D341Med (cell line): Measurements from ENCODE around the gene UROD.

Source experiments
- DNase-seq: peaks from one replicate; pipeline ENCODE4 v3.0.0; 2012; ENCODE audit warnings: low spot score

The UROD gene

DNA sequence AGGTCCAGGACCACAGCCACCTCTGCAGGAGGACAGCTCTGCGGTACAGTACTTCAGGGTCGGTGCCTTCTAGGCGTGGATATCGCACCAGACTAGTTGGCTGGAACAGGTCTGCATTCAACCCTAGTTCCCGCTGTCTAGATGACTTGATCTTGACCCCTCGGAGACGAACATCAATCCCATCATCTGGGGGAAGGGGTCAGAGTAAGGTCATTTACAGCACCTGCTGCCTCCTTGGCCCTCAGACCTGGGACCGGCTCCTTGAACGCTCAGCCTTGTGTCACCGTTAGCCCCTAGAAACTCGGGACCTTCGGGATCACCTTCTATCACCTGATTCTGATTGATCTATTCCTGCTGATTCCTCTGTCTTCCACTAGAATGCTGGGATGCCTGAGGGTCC, 3.5 kb upstream of the UROD start:
- no peak for DNase-seq

DNA sequence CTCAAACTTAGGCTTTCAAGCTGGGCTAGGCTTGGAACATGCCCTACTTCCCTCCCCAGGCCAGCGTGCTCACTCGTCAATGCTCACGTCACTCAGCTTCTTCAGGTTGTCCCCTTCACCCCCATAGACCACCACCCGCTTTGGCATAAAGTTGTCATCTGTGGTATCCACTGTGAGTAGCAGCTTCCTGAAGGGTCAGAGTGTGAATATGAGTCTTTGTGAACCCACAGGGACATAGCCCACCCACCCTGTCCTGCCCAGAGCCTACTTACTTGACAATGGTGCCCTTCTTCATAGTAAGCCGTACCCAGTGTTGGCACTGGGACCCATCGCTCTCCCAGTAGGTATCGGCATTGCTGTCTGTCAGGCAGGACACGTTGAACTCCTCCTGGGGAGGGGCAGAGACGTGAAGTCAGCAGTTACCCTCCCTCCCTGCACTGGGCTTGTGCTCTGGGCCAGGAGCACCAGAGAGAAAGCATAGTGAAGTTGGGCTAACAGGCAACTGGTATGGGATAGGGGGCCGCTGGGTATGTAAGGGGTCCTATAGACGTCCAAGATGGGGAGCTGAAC, 2.7 kb upstream of the UROD start:
- no peak for DNase-seq

DNA sequence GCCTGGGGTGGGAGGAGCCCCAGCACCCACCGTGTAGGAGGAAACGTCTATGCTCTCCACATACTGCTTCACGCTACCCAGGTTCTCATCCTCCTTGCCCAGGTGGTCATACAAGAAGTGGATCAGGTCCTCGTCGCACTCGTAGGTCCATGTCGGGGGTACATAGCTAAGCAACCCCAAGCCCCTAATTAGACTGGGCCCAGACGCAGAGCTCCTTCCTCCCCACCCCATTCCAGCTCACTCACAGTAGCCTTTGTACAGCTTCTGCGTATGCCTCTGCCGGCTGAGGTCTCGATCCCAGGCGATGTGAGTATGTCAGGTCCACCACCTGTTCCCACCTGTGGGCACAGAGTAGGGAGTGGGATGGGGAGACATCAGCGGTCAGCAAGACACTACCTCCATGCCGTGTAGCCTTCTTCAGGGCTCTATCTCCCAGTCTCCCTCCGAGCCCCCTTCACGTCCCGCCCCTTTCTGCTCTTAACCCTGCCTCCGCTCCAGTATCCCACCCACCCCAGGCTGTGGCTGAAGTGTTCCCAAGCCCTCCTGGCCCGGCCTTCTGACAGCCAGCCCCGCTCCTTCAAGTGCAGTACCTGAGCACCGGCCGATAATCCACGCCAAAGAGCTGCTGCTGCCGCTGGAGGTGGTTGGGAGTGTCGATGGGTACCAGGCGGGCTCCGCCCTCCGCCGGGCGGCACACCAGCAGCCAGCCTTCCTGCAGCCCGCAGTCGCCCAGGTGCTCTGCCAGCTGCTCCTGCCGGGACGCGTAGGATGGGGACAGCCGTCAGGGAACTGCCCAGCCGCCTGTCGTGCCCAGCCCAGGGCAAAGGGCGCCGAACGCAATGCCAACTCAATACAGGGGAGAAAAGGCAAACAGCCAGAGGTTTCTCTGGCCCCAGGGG, 1.8 kb upstream of the UROD start:
- DNase-seq = peak; percentile 73

DNA sequence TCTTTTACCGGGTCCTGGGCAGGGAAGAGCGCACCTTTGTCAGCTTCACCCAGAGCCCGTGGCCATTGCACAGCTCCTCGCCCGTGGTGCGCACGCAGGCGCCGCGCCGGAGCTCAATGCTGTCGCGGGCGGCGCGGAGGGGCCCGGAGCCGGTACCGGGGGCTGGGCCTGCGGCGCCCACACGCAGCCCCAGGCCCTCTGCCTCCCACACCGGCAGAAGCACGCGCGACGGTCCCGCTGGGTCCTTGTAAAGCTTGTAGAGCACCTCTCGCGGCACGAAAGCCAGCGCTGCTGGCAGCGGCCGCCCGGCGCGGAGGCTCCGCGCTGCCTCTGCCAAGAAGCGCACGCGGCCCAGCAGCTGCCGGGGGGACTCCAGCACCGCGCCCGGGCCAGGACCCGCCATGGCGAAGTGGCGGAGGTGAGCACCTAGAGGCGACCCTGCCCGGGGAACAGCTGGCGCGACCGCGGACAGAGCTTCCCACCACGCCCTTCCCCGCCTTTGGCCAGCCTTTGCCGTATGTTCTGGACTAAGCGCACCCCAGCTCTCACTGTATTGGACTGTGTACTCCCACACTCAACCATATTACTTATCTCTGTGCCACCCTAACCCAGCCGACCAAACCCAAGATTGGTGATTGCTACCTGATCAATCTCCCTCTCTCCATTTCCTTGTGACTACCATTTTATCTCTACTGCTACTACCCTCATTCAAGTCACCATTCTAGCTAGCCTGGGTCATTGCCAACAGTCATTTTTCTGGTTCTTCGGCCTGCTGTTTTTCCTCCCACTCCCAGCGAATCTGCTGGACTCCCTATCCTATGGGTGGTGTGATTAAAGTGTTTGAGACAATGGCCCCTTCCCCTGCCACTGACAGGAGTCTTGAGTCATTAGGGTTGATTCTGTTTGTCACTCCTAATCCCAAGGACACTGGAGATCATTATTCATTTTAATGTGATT, 921 bp upstream of the UROD start, which contains the start of gene HECTD3:
Gene HECTD3 (minus strand): TSS at position 470 of the 957 bp plus-strand sequence. CDS start 67 bp downstream, at position 403.
- DNase-seq = peak; percentile 82

DNA sequence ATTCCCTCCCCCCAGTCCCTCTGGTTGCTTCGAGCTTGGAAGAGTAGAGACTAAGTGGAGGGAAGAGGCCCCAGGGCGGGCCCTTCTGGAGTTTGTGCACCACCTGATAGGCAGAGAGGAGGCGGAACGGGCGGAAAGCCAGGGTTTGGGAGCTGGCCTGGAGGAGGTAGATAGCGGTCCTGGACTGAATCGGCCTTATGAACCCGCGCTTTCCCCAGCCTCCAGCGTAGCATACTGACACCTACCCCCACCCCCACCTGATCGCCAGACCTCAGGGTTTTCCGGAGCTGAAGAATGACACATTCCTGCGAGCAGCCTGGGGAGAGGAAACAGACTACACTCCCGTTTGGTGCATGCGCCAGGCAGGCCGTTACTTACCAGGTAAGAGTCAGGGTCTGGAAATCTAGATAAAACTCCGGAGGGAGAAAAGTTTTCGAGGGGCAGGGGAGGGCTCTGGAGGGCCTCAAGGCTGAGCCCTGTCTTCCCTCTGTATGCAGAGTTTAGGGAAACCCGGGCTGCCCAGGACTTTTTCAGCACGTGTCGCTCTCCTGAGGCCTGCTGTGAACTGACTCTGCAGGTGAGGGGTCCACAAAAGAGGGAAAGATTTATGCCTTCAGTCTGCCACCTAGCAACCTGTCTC, 705 bp downstream of the UROD start:
- DNase-seq = peak; percentile 45

DNA sequence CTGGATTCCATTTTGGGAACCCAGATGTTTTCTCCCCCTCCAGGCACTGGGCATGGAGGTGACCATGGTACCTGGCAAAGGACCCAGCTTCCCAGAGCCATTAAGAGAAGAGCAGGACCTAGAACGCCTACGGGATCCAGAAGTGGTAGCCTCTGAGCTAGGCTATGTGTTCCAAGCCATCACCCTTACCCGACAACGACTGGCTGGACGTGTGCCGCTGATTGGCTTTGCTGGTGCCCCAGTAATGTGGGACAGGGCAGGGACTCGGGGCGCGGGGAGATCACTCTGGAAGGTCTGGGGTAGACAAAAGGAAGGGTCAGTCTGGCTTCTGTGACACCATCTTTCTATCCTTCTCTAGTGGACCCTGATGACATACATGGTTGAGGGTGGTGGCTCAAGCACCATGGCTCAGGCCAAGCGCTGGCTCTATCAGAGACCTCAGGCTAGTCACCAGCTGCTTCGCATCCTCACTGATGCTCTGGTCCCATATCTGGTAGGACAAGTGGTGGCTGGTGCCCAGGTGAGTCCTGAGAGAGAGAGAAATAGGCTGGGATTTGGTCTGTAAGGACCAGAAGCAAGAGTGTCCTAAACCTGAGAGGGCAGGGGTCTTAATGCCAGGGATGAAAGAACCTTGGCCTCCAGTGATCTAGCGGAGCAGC, 1.6 kb downstream of the UROD start:
- DNase-seq = no peak

DNA sequence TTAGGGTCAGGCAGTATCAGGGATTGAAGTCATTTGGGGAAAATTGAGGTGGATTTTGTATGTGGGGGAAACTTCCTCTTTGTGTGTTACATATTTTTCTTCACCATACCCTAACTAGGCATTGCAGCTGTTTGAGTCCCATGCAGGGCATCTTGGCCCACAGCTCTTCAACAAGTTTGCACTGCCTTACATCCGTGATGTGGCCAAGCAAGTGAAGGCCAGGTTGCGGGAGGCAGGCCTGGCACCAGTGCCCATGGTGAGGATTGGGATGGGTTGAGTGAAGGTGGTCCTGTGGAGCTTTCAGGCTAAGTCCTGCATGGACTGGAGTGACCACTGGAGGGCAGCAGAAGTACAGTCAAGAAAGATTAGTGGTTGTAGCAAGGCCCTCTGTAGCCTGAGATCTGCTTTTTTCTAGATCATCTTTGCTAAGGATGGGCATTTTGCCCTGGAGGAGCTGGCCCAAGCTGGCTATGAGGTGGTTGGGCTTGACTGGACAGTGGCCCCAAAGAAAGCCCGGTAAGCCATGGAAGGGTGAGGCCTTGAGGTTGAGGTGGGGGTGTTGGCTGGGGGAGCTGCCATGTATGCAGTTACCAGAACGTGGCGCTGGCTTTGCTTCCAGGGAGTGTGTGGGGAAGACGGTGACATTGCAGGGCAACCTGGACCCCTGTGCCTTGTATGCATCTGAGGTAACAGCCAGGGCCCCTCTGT, 2.4 kb downstream of the UROD start:
- DNase-seq = peak; percentile 72

DNA sequence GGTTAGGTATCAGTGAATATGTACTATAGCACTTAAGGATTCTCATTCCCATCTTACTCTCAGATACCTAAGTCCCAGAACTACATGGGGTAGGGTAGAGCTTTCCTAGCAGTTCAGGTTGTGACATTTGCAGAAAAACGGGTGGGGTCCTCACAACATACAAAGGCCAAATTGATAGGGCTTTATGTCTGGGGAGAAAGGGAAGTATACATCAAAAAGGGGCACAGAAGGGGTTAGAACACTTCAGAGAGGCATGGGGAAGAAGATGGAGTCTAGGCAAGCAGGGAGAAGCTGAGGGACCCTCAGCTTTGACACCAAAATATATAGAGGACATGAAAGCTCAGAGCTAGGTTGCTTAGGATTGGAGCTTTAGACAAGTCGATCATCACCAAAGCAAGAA, 3.6 kb downstream of the UROD start:
- no peak for DNase-seq

DNA sequence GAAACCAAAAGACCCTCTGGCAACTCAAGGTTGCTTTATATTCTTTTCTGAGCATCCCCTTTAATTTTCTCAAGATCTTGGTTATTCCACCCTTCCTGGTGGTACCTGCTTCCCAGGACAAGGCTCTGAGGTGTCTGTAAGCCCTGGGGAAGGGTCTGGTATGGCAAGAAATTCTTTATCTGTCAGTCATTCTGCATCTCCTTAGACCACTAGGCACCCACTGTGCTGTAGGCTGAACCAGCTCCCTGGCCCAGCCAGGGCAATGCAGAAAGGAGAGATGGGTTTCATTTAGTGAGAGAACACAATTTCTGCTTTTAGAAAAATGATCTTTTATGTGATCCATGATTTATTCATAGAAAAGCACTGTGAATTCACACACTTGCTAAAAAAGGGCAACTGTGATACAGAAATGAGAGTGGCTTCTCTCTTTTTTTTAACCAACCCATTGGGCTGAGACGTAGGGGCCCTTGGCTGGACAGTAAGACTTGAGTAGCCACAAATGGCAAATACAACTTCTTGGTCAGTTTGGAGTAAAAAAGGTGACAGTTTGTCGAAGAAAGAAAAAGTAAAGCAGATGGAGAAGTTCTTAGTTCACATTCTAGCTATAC, 4.1 kb downstream of the UROD start:
- DNase-seq = no peak

DNA sequence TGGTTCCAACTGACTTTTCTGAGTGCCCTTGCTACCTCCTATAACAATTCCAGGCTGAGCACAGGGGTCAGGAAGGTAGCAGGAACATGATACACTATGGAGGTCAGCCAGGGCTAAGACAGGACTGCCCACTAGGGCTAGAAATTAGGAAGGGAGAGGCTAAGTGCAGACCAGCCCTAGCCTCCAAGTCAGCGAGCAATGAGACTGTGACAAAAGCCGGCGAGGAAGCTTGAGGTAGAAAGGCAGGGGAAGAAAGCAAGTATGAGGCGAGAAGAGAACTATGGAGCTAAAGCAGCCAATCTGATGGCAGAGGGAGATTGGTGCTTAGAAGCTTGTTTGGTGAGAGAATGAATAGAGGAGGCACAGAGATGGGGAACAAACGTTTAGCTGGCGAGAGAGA, 4.7 kb downstream of the UROD start:
- no peak for DNase-seq

DNA sequence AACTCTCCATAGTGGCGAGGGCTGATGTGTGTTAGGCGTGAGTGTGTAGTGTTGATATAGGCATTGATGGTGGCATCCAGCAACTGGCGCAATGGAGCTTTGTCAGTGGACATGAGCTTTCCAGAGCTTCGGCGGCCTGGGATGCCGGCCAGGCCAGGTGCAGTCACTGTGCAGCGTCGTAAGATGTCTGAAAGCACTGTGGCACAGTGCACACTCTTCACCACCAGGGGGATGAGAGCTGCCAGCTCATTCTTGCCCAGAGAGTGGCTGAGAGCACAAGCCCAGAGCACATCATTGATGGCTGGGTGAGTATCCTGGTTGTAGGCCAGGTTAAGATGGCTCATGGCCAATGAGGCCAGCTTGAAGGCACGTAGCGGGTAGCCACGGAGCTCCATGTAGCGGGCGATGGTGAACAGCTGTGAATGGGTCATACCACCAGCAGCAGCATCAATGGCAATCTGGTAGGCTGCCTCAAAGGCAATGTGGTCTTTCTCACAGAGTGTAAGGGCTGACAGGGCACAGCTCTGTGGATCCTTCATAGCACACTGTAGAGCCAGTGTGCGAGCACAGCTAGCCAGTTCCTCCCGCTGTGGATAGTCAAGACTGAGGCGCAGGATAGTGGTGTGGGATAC, 6.7 kb downstream of the UROD start:
- DNase-seq = peak; percentile 73

DNA sequence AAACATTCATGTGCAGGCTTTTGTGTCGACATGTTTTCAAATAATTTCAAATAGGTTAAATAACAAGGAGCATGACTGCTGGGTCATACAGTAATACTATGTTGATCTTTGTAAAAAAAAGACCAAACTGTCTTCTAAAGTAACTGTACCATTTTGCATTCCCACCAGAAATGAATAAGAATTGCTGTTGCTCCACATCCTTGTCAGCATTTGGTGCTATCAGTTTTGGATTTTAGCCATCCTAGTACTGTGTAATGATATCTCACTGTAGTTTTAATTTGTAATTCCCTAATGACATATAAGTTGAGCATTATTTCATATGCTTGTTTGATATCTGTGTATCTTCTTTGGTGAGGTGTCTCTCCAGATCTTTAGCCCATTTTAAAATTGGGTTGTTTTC, 11.6 kb downstream of the UROD start:
- no peak for DNase-seq

DNA sequence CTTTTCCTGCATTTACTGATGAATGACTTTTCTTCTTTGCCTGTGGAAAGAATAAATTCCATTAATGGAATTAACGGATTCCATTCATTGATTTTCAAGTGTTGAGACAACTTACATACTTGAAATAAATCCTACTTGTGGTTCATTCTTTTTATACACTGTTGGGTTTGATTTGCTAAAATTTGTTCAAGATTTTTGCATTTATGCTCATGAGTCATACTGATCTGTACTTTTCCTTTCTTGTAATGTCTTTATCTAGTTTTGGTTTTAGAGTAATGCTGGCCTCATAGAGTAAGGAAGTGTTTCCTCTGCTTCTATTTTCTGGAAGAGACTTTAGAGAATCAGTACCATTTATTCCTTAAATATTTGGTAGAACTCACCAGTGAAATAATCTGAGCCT, 14.4 kb downstream of the UROD start:
- no peak for DNase-seq

DNA sequence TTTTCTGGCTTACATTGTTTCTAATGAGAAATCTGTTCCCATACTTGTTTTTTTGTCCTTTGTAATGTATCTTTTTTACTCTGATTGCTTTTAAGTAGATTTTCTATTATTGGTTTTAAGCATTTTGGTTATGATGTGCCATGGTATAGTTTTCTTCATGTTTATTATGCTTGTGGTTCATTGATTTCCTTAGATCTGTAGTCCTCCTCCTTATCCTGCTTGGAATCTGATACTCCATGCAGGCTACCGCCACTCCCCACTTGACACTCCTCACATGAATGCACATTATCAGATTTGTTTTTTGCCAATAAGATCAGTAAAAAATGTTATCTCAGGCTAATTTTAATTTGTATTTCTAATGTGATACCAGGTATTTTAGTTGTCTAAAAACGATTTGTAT, 20.8 kb downstream of the UROD start:
- no peak for DNase-seq

DNA sequence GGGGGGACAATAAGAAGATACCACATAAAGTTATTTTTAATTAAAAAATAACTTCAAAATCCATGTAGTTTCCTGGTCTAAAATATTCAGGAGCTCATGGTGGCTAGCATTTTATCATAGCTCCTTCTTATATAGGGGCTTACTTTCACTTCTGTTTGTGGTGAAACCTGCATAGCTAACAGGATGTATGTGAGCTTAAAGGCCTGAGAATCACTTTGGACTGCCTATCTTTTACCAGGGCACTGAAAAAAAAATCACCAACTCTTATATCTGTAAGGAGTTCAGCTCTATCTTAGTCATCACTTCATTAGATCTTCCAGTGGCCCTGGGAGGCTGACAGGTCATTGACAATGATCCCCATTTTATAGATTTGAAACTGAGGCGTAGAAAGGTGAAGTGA, 21.3 kb downstream of the UROD start:
- no peak for DNase-seq

DNA sequence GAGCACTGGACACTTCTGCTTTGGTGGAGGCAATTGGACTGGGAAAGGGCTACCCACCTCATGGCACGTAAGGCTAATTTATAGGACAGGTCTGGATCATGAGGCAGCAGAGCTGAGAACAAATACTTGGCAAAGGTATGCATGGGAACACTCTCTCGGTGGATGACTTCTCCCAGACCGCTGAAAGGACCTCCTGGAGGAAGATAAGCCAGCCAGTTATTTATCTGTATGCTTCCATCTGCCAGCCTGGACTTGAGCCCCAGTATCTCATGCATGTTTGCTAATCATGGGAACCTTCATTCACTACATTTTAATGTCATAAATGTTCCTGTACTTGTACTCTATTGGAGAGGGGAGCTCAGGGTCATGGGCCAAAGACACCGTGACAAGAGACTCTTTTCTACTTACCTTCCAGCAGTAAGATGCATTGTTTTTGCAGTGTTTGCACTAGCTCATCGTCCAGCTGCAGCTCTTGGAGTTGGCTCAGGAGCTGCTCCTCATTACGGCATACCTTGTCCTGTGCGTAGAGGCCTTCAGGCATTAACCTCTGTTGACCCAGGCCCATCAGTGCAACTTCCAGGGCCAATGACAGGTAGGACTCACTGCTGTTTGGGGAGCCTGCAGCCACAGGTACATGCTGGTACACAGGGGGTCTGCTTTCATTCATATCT, 23.7 kb downstream of the UROD start:
- DNase-seq = no peak

DNA sequence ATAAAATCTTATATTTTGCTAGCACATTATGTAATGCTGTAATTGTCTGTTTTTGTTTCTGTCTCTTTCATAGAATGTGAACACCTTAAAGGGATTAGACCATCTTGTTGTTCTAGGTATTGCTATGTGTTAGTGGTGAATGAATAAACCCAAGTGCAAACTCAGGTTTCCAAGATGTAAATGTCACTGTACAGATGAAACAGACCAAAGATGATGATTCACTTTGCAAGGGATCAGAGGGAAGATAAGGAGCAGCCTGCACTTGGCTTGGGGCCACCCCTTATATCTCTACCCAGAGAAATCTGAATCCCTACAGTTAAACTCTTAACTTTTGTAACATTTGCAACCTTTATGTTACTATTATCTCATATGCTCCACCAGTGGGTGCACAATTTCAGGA, 25.4 kb downstream of the UROD start:
- no peak for DNase-seq

DNA sequence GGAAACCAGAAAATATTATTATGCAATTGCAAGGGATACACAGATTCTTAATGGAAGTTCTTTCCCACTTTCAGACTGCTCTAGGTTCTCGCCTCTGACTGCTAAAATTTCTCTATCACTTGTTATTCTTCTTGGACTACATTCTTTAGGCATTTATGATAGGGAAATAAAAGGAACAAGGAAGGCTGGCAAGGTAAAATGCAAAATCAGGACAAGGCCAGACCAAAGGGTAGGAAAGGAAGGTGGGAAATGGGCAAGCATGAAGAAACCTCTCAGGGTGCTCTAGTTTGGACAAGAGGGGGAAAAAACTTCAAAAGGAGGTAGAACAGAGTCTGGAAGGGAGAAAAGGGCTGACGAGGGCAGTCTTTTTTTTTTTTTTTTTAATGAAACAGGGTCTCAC, 26.2 kb downstream of the UROD start:
- no peak for DNase-seq

DNA sequence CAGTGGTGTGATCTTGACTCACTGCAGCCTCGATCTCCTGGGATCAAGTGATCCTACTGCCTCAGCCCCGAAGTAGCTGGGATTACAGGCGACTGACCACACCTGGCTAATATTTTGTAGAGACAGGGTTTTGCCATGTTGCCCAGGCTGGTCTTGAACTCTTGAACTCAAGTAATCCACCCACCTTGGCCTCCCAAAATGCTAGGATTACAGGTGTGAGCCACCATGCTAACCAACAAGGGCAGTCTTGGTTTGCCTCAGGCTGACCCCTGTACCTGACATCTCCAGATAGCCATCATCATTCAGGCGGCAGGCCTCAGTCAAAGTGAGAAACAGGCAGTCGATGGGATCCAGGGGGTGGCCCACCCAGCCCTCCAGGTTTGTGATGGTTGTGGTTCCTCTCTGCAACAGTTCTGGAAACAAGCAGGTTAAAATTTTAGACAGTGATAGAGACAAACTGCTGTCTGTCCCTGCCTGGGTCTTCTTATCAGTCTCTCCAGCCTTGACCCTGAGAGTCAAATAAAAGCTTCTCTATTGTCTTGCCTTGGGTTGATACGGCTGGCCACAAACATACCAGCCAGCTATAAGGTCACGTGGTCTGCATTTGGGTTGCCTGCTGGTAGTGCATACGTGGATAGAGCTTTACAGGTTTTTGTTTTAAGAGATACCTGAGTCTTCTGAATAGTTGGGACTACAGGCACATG, 26.8 kb downstream of the UROD start:
- no peak for DNase-seq
